Natural killer cell (primary cell): ENCODE results near the gene MESP1. TPM values are rescaled to one million over a fixed set of nuclear protein-coding genes. Genes with fewer than 3 reads are reported as not detected.

Experiments used
- ATAC-seq, 3 donors: fragments of 150-1000 bp in 2 of 3; fragments of 200-7000 bp in 1 of 3; cut with Tn5 transposase; 1 replicate in 1 of 3; 2 replicates in 2 of 3; pipeline ENCODE4 v1.10.0; 2021; ENCODE audit warnings: mild to moderate bottlenecking in 2 of 3, moderate library complexity in 2 of 3
- DNase-seq, 2 donors: peaks; one replicate each; pipeline versions ENCODE4 v3.0.0 to v3.0.0-alpha.2; 2013 to 2021; ENCODE audit warnings: mixed read lengths in 1 of 2
- H3K27ac ChIP-seq: one replicate; pipeline ENCODE4 v1.5.1; 2013; ENCODE audit warnings: mild to moderate bottlenecking, low read length
- H3K27me3 ChIP-seq: one replicate; pipeline ENCODE4 v1.6.1; 2013; ENCODE audit warnings: low read length; ENCODE audit not compliant: control insufficient read depth, insufficient read depth
- H3K36me3 ChIP-seq: one replicate; pipeline ENCODE4 v1.6.1; 2013; ENCODE audit warnings: low read length; ENCODE audit not compliant: control insufficient read depth, insufficient read depth
- H3K4me1 ChIP-seq: one replicate; pipeline ENCODE4 v1.6.1; 2013; ENCODE audit warnings: low read length; ENCODE audit not compliant: control insufficient read depth, insufficient read depth
- H3K4me3 ChIP-seq: one replicate; pipeline ENCODE4 v1.5.1; 2013; ENCODE audit warnings: low read length
- H3K9me3 ChIP-seq: one replicate; pipeline ENCODE4 v1.6.1; 2013; ENCODE audit warnings: low read length; ENCODE audit not compliant: control insufficient read depth, insufficient read depth
- H3K27ac Mint-ChIP-seq, 2 donors: one replicate each; pipeline ENCODE4 v1.8.0; 2022; ENCODE audit warnings: mild to moderate bottlenecking in 2 of 2, mixed read lengths in 2 of 2, moderate library complexity in 1 of 2
- H3K27me3 Mint-ChIP-seq, 2 donors: one replicate each; pipeline ENCODE4 v1.8.0; 2022; ENCODE audit warnings: low read depth in 2 of 2, mixed read lengths in 2 of 2
- H3K36me3 Mint-ChIP-seq: one replicate; pipeline ENCODE4 v1.8.0; 2022; ENCODE audit warnings: mixed read lengths
- H3K4me1 Mint-ChIP-seq, 2 donors: one replicate each; pipeline ENCODE4 v1.8.0; 2022; ENCODE audit warnings: mixed read lengths in 2 of 2
- H3K4me3 Mint-ChIP-seq: one replicate; pipeline ENCODE4 v1.8.0; 2022; ENCODE audit warnings: mild to moderate bottlenecking, moderate library complexity, mixed read lengths
- H3K9me3 Mint-ChIP-seq, 2 donors: one replicate each; pipeline ENCODE4 v1.8.0; 2022; ENCODE audit warnings: mixed read lengths in 2 of 2
- WGBS: methylation state at CpG from one replicate; pipeline ENCODE4 v1.1.7; 2013; ENCODE audit warnings: missing lambda C conversion rate; ENCODE audit not compliant: insufficient coverage; 5-methylcytosine and 5-hydroxymethylcytosine counted together
- intact Hi-C: fragments of 100-400 bp; cut with micrococcal nuclease; formaldehyde crosslinking; loops from one replicate; pipeline ENCODE4 v1.14.2; 2022
- total RNA-seq, 4 donors: library from RNA; stranded (reverse); fragments of 120-200 nt in 1 of 4; gene quantifications; one replicate each; pipeline versions ENCODE4 v1.2.3 to v1.2.4, GENCODE V29; 2013 to 2022
- TF ChIP-seq, protein P1 (sequence below): fragments of 200-600 bp; IDR thresholded peaks from one replicate; pipeline ENCODE4 v1.8.0; 2022; ENCODE audit warnings: antibody characterized with exemption

The MESP1 gene
- total RNA-seq, 3 donors from 2014 or later (not counting 1 experiment from before 2014, with no cell fraction given): 0.45 to 2.9 (median 2.5) TPM

DNA sequence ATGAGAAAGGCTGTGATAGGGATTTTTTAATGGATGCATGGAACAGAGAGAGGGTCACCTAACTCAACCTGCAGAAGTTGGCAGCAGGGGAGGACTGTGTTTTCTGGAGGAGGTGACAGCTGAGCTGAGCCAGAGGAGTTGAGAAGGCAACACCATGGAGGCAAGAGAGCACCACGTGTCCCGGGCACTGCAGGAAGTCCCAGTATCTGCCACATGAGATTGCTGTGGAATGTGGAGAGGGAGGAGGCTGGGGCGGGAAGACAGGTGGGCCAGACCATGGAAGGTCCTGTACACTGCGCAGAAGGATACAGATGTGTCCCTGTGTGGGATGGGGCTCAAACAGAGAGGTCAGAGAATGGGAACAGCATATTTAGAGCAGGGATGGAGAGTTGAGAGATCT is 15.3 kb downstream of the MESP1 start:
- Histone ChIP-seq H3K27ac (no peak overlapping the region), H3K4me1 (peaks cover 3% of the 10 kb centered on the region), H3K4me3 (no peak overlapping the region), H3K36me3 (no peaks in the 10 kb centered on the region), H3K27me3 (no peaks in the 10 kb centered on the region), H3K9me3 (no peaks in the 10 kb centered on the region)
- no peak for DNase-seq
- no peak overlapping the region for H3K27ac Mint-ChIP-seq
- H3K4me3 Mint-ChIP-seq: no peak overlapping the region
- ATAC-seq: no peak
- no peaks in the 10 kb centered on the region for H3K9me3 Mint-ChIP-seq
- TF ChIP-seq, protein P1, sequence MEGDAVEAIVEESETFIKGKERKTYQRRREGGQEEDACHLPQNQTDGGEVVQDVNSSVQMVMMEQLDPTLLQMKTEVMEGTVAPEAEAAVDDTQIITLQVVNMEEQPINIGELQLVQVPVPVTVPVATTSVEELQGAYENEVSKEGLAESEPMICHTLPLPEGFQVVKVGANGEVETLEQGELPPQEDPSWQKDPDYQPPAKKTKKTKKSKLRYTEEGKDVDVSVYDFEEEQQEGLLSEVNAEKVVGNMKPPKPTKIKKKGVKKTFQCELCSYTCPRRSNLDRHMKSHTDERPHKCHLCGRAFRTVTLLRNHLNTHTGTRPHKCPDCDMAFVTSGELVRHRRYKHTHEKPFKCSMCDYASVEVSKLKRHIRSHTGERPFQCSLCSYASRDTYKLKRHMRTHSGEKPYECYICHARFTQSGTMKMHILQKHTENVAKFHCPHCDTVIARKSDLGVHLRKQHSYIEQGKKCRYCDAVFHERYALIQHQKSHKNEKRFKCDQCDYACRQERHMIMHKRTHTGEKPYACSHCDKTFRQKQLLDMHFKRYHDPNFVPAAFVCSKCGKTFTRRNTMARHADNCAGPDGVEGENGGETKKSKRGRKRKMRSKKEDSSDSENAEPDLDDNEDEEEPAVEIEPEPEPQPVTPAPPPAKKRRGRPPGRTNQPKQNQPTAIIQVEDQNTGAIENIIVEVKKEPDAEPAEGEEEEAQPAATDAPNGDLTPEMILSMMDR: no peak
- H3K4me1 Mint-ChIP-seq: peaks cover 0 to 4% of the 10 kb centered on the region in 2 donors
- H3K27me3 Mint-ChIP-seq: peaks cover 7 to 13% of the 10 kb centered on the region in 2 donors
- intact Hi-C loops: no loop called here
- H3K36me3 Mint-ChIP-seq: no peaks in the 10 kb centered on the region
- WGBS: 81% methylated on average over 4 of the region's 4 CpGs

DNA sequence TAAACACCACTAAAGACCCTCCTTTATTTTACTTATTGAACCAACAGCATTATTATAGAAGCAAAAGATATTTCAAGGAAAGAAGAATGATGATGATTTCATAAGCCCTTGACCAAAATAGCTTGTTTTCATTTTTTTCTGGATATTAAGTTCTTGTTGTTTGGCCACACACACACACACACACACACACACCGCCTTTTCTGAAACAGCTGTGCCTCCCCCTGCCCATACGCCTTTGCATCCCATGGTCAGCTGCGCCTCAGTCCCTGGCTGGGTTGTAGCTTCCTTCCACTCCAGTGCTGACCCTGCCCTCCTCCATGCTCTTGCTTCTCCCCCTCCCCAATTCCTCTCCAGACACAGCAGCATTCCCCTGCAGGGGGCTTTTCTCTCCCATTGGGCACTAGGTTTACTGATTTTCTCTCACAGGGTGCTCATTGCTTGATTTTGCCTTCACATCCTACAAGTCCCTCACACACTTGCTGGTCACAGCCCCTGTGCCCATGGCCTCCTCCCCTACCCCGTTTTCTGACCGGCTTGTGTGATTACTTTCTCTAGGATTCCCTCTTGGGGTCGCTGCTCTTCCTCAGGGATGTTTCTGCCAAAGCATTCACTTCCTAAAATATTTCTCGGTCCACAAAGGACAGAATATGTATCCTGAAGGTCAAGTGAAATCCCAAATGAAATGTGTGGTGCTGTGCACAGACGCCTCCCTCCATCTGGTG is 18.4 kb downstream of the MESP1 start:
- no peak for DNase-seq
- no peaks in the 10 kb centered on the region for H3K9me3 ChIP-seq
- ATAC-seq: no peak
- no peak overlapping the region for H3K27ac ChIP-seq
- no peaks in the 10 kb centered on the region for H3K36me3 Mint-ChIP-seq
- no peak overlapping the region for H3K4me3 ChIP-seq
- H3K4me1 ChIP-seq: no peaks in the 10 kb centered on the region
- no peaks in the 10 kb centered on the region for H3K27me3 ChIP-seq
- peaks cover 7 to 13% of the 10 kb centered on the region in 2 donors for H3K27me3 Mint-ChIP-seq
- no peaks in the 10 kb centered on the region for H3K4me1 Mint-ChIP-seq
- intact Hi-C loops: no loop called here
- H3K4me3 Mint-ChIP-seq: no peak overlapping the region
- no peaks in the 10 kb centered on the region for H3K9me3 Mint-ChIP-seq
- no peak overlapping the region for H3K27ac Mint-ChIP-seq
- H3K36me3 ChIP-seq: no peaks in the 10 kb centered on the region
- TF ChIP-seq, protein P1: no peak
- WGBS: 80% methylated on average over 8 of the region's 8 CpGs

DNA sequence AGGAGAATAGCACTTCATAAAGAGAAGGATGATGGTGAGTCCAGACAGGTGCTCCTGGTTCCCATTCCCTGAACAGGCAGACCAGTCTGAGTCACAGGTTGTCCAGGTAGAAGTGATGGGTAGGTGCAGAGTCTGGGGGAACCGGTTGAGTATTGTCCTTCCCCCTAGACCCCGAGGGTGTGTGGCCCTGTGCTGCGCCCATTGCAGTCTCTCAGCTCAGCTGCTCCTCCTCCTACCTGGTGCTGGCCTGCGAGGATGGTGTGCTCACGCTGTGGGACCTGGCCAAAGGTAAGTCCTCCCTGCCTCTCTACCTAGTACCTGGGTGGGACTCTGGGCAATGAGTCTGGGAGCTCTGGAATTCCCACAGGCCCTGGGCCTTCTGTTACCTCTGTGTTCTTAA is 19.8 kb downstream of the MESP1 start:
- ATAC-seq (no peak), DNase-seq (no peak)
- 88% methylated on average over 5 of the region's 5 CpGs for WGBS
- no peak overlapping the region for H3K27ac ChIP-seq
- H3K4me1 ChIP-seq: no peaks in the 10 kb centered on the region
- H3K9me3 ChIP-seq: no peaks in the 10 kb centered on the region
- H3K9me3 Mint-ChIP-seq: no peaks in the 10 kb centered on the region
- H3K4me1 Mint-ChIP-seq: no peaks in the 10 kb centered on the region
- no peak overlapping the region for H3K4me3 Mint-ChIP-seq
- H3K27me3 ChIP-seq: no peaks in the 10 kb centered on the region
- peaks cover 2 to 11% of the 10 kb centered on the region in 2 donors for H3K27me3 Mint-ChIP-seq
- TF ChIP-seq, protein P1: no peak
- H3K27ac Mint-ChIP-seq: no peak overlapping the region
- no peaks in the 10 kb centered on the region for H3K36me3 Mint-ChIP-seq
- H3K36me3 ChIP-seq: no peaks in the 10 kb centered on the region
- intact Hi-C loops: no loop called here
- no peak overlapping the region for H3K4me3 ChIP-seq

DNA sequence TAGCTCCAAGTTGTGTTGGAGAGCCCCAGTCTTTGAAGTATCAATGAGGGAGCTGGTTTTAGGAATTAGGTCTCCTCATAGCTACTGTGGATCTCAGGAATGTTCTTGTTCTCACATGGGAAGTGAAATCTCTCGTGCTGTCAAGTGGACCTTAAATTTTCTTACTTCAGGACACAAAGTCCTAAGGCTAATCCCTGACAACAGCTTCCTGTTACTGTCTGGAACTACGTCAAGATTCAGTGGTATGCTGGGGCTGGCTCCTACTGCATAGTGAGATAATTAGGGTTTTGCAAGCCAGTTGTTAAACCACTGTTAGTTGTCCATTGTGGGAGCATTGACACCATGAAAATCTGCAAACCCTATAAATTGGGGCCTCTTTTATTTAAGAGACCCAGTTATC is 22.8 kb downstream of the MESP1 start:
- TF ChIP-seq, protein P1: no peak
- intact Hi-C loops: no loop called here
- Mint-ChIP-seq H3K27me3 (peaks cover 0 to 8% of the 10 kb centered on the region in 2 donors), H3K4me1 (no peaks in the 10 kb centered on the region), H3K27ac (no peak overlapping the region), H3K36me3 (no peaks in the 10 kb centered on the region), H3K9me3 (peaks cover 0 to 2% of the 10 kb centered on the region in 2 donors), H3K4me3 (no peak overlapping the region)
- DNase-seq: no peak
- H3K27me3 ChIP-seq: no peaks in the 10 kb centered on the region
- no peaks in the 10 kb centered on the region for H3K36me3 ChIP-seq
- no peaks in the 10 kb centered on the region for H3K4me1 ChIP-seq
- no peak overlapping the region for H3K4me3 ChIP-seq
- H3K9me3 ChIP-seq: no peaks in the 10 kb centered on the region
- H3K27ac ChIP-seq: no peak overlapping the region
- ATAC-seq: no peak
- 73% methylated on average over 2 of the region's 2 CpGs for WGBS
